Peyer's patch (tissue), 4 donors: ENCODE data around the gene UGT2A3. TPM values are rescaled to one million over a fixed set of nuclear protein-coding genes. Genes with fewer than 3 reads are reported as not detected.
"Not testable (repeated sequence)": the region's sequence is repeated elsewhere in the genome, so short reads cannot be mapped to it uniquely, and the experiment has no call there.

Experiments used
- DNase-seq, 3 donors: peaks; one replicate each; pipeline ENCODE4 v3.0.0-alpha.2; 2017 to 2019
- H3K27ac ChIP-seq, 4 donors: fragments of 200-600 bp; sonication (generic); one replicate each; pipeline ENCODE4 v1.5.1; 2016 to 2019
- H3K27me3 ChIP-seq, 2 donors: fragments of 200-600 bp; sonication (generic); one replicate each; pipeline ENCODE4 v1.5.1; 2019
- H3K36me3 ChIP-seq, 3 donors: fragments of 200-600 bp; sonication (generic); one replicate each; pipeline ENCODE4 v1.5.1; 2016 to 2019
- H3K4me1 ChIP-seq, 4 donors: fragments of 200-600 bp; sonication (generic); one replicate each; pipeline ENCODE4 v1.5.1; 2016 to 2019
- H3K4me3 ChIP-seq, 4 donors: fragments of 200-600 bp; sonication (generic); 1 replicate in 3 of 4; 2 replicates in 1 of 4; pipeline ENCODE4 v1.5.1; 2016 to 2019; ENCODE audit warnings: mild to moderate bottlenecking in 1 of 4
- H3K9me3 ChIP-seq, 4 donors: fragments of 200-600 bp; sonication (generic); one replicate each; pipeline ENCODE4 v1.5.1; 2016 to 2019; ENCODE audit warnings: mild to moderate bottlenecking in 1 of 4
- POLR2A ChIP-seq, 2 donors: fragments of 450-650 bp; IDR thresholded peaks; one replicate each; pipeline ENCODE4 v1.5.1; 2017; ENCODE audit warnings: antibody characterized with exemption in 2 of 2, mild to moderate bottlenecking in 2 of 2, moderate library complexity in 2 of 2
- total RNA-seq, 4 donors: library from RNA; depleted of rRNA; stranded (reverse); fragments of >200 nt; gene quantifications; one replicate each; pipeline ENCODE4 v1.1.0, GENCODE V29; 2016
- TF ChIP-seq, protein P1 (sequence below), 6 experiments: fragments of 450-650 bp in 4 of 6; fragments of 200-600 bp in 2 of 6; sonication (generic) in 1 of 6; IDR thresholded peaks; one replicate each; pipeline ENCODE4 v1.5.1; 2017 to 2019; ENCODE audit warnings: antibody characterized with exemption in 6 of 6, mild to moderate bottlenecking in 3 of 6, moderate library complexity in 1 of 6

The UGT2A3 gene
- total RNA-seq, 4 donors from 2014 or later = 13.2 to 426 (median 176) TPM

- Histone ChIP-seq H3K27ac (peak overlapping the region in 3 of 4 donors; percentile 52 to 63 (median 63)), H3K4me3 (no peak overlapping the region), H3K27me3 (no peaks in the 10 kb centered on the region), H3K9me3 (no peaks in the 10 kb centered on the region), H3K4me1 (no peaks in the 10 kb centered on the region), H3K36me3 (no peaks in the 10 kb centered on the region)
- TF ChIP-seq, protein P1, sequence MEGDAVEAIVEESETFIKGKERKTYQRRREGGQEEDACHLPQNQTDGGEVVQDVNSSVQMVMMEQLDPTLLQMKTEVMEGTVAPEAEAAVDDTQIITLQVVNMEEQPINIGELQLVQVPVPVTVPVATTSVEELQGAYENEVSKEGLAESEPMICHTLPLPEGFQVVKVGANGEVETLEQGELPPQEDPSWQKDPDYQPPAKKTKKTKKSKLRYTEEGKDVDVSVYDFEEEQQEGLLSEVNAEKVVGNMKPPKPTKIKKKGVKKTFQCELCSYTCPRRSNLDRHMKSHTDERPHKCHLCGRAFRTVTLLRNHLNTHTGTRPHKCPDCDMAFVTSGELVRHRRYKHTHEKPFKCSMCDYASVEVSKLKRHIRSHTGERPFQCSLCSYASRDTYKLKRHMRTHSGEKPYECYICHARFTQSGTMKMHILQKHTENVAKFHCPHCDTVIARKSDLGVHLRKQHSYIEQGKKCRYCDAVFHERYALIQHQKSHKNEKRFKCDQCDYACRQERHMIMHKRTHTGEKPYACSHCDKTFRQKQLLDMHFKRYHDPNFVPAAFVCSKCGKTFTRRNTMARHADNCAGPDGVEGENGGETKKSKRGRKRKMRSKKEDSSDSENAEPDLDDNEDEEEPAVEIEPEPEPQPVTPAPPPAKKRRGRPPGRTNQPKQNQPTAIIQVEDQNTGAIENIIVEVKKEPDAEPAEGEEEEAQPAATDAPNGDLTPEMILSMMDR (IDR thresholded peaks at IDR 0.05) = peak in 1 of 6 experiments; percentile 2
- TF ChIP-seq POLR2A (IDR thresholded peaks at IDR 0.05) = peak in 1 of 2 donors; percentile 33
- DNase-seq = peak in 1 of 3 donors; percentile 53
These were observed 11.8 kb upstream of the UGT2A3 start for GRCh38 chr4:68963374-68963773.

- H3K27me3 ChIP-seq = no peaks in the 10 kb centered on the region
- H3K27ac ChIP-seq = peak overlapping the region in 3 of 4 donors; percentile 49 to 63 (median 63)
- H3K36me3 ChIP-seq = no peaks in the 10 kb centered on the region
- no peak for DNase-seq
- no peak for TF ChIP-seq POLR2A (IDR thresholded peaks at IDR 0.05)
- TF ChIP-seq, protein P1 (IDR thresholded peaks at IDR 0.05) = no peak
- no peak overlapping the region for H3K4me3 ChIP-seq
- H3K9me3 ChIP-seq = no peaks in the 10 kb centered on the region
- H3K4me1 ChIP-seq = no peaks in the 10 kb centered on the region
These were observed 11.3 kb upstream of the UGT2A3 start for GRCh38 chr4:68962868-68963267.

GRCh38 chr4:68960294-68961163 lies 8.9 kb upstream of the UGT2A3 start:
- TF ChIP-seq, protein P1 (IDR thresholded peaks at IDR 0.05) = no peak
- no peak for TF ChIP-seq POLR2A (IDR thresholded peaks at IDR 0.05)
- Histone ChIP-seq H3K4me3 (no peak overlapping the region), H3K4me1 (no peaks in the 10 kb centered on the region), H3K27me3 (no peaks in the 10 kb centered on the region), H3K9me3 (no peaks in the 10 kb centered on the region), H3K27ac (no peak overlapping the region), H3K36me3 (no peaks in the 10 kb centered on the region)
- no peak for DNase-seq

- H3K4me1 ChIP-seq, H3K4me3 ChIP-seq, DNase-seq, H3K9me3 ChIP-seq, H3K27me3 ChIP-seq, H3K36me3 ChIP-seq, H3K27ac ChIP-seq: not testable (repeated sequence)
These were observed 7.5 kb upstream of the UGT2A3 start for GRCh38 chr4:68959085-68959484.

DNA sequence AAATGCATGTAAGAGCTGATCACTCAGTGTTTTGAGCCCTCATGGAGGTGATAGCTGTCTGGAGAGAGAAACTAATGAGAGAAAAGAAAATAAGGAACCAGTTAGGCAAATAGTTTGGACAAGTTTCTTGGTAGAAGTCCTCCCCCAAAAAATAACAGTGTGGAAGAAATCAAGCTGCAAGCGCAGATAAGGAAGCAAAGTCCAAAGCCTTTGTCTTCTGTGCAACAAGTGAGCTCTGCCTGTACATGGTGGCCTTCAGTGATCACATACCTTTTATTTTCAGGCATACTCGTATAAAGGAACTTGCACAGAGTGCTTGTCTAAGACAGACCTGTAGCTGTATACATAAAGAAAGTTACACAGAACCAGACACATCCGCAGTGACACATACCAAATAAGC lies 2.5 kb upstream of the UGT2A3 start:
- TF ChIP-seq, protein P1 (IDR thresholded peaks at IDR 0.05) = no peak
- no peak for TF ChIP-seq POLR2A (IDR thresholded peaks at IDR 0.05)
- Histone ChIP-seq H3K27ac (no peak overlapping the region), H3K27me3 (no peaks in the 10 kb centered on the region), H3K36me3 (no peaks in the 10 kb centered on the region), H3K4me3 (no peak overlapping the region), H3K9me3 (no peaks in the 10 kb centered on the region), H3K4me1 (peaks cover 0 to 11% (median 0%) of the 10 kb centered on the region in 4 donors)
- no peak for DNase-seq

GRCh38 chr4:68953056-68953596 lies 1.5 kb upstream of the UGT2A3 start:
- Histone ChIP-seq H3K4me3 (no peak overlapping the region), H3K27me3 (no peaks in the 10 kb centered on the region), H3K4me1 (peaks cover 0 to 11% (median 0%) of the 10 kb centered on the region in 4 donors), H3K9me3 (no peaks in the 10 kb centered on the region), H3K27ac (peak overlapping the region in 1 of 4 donors; percentile 50), H3K36me3 (no peaks in the 10 kb centered on the region)
- DNase-seq = no peak
- TF ChIP-seq POLR2A (IDR thresholded peaks at IDR 0.05) = no peak
- TF ChIP-seq, protein P1 (IDR thresholded peaks at IDR 0.05) = no peak
